PFSK-1 (cell line): ENCODE measurements around the gene YES1.

ENCODE experiments used
- FOXP2 ChIP-seq: optimal IDR thresholded peaks from 2 replicates; pipeline ENCODE3; 2011; ENCODE audit warnings: borderline replicate concordance, control low read depth, inconsistent platforms; ENCODE audit not compliant: insufficient read depth; ENCODE audit errors: extremely low read length, extremely low read depth
- POLR2AphosphoS5 ChIP-seq: IDR thresholded peaks from 2 replicates; pipeline ENCODE4 v1.6.1; 2012; ENCODE audit warnings: low read depth, mild to moderate bottlenecking, control low read depth, low read length, moderate library complexity
- SIN3A ChIP-seq: IDR thresholded peaks from 2 replicates; pipeline ENCODE4 v1.6.1; 2012; ENCODE audit warnings: mild to moderate bottlenecking, low read length, moderate library complexity, borderline replicate concordance; ENCODE audit not compliant: insufficient read depth
- TAF1 ChIP-seq: IDR thresholded peaks from 2 replicates; pipeline ENCODE4 v1.6.1; 2012; ENCODE audit warnings: low read length, control low read depth, borderline replicate concordance; ENCODE audit not compliant: insufficient read depth
- TF ChIP-seq, protein P1 (sequence below), 2 experiments: IDR thresholded peaks; 2 replicates each; pipeline versions ENCODE4 v1.6.1 to v1.8.0; 2011 to 2012; ENCODE audit warnings: low read depth in 2 of 2, low read length in 2 of 2, control low read depth in 1 of 2, inconsistent platforms in 1 of 2, mild to moderate bottlenecking in 1 of 2, moderate library complexity in 1 of 2; ENCODE audit not compliant: insufficient read depth in 1 of 2

YES1 gene

GRCh38 chr18:840023-840408 is 28.0 kb upstream of the YES1 start:
- TF ChIP-seq, protein P1, sequence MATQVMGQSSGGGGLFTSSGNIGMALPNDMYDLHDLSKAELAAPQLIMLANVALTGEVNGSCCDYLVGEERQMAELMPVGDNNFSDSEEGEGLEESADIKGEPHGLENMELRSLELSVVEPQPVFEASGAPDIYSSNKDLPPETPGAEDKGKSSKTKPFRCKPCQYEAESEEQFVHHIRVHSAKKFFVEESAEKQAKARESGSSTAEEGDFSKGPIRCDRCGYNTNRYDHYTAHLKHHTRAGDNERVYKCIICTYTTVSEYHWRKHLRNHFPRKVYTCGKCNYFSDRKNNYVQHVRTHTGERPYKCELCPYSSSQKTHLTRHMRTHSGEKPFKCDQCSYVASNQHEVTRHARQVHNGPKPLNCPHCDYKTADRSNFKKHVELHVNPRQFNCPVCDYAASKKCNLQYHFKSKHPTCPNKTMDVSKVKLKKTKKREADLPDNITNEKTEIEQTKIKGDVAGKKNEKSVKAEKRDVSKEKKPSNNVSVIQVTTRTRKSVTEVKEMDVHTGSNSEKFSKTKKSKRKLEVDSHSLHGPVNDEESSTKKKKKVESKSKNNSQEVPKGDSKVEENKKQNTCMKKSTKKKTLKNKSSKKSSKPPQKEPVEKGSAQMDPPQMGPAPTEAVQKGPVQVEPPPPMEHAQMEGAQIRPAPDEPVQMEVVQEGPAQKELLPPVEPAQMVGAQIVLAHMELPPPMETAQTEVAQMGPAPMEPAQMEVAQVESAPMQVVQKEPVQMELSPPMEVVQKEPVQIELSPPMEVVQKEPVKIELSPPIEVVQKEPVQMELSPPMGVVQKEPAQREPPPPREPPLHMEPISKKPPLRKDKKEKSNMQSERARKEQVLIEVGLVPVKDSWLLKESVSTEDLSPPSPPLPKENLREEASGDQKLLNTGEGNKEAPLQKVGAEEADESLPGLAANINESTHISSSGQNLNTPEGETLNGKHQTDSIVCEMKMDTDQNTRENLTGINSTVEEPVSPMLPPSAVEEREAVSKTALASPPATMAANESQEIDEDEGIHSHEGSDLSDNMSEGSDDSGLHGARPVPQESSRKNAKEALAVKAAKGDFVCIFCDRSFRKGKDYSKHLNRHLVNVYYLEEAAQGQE (IDR thresholded peaks at IDR 0.05; ENCODE audit: insufficient read depth in 1 of 2, low read depth in 2 of 2, low read length in 2 of 2): no peak
- no peak for TF ChIP-seq FOXP2
- TF ChIP-seq TAF1: no peak
- TF ChIP-seq POLR2AphosphoS5: no peak
- TF ChIP-seq SIN3A: no peak

DNA sequence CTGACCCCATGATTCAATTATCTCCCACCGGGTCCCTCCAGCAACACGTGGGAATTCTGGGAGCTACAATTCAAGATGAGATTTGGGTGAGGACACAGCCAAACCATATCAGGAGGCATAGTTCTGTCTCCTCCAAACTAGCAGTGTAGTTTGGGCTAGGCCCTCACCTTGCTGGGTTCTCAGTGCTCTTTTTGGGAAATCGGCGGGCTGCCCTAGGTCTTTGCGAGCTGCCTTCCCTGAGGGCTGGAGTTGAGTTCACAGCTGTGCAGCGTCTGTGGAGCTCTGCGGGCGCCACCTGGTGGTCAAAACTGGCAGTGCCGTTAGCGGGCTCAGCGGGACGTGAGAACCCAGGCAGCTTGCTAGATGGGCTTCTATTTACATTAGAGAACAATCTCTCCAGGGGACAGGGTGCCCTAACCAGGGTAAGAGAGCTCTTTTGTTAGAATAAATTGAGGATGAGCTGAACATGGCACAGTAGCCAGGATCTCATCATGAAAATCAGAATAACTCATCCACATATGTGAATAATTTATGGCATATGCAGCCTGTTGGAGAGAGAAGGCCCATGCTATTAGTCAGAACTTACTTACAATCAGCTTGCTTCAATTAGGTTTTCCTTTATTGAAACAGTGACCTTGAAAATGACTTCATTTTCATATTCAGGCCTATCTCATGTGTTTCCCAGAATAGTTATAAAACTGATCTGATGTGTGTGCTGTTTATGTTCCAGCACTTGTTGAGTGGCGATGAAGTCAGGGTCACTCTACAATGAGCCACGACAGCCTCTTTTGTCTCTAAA is 27.4 kb upstream of the YES1 start:
- no peak for TF ChIP-seq SIN3A
- TF ChIP-seq, protein P1 (IDR thresholded peaks at IDR 0.05; ENCODE audit: insufficient read depth in 1 of 2, low read depth in 2 of 2, low read length in 2 of 2): no peak
- no peak for TF ChIP-seq TAF1
- TF ChIP-seq POLR2AphosphoS5: no peak
- TF ChIP-seq FOXP2: peak; percentile 54

DNA sequence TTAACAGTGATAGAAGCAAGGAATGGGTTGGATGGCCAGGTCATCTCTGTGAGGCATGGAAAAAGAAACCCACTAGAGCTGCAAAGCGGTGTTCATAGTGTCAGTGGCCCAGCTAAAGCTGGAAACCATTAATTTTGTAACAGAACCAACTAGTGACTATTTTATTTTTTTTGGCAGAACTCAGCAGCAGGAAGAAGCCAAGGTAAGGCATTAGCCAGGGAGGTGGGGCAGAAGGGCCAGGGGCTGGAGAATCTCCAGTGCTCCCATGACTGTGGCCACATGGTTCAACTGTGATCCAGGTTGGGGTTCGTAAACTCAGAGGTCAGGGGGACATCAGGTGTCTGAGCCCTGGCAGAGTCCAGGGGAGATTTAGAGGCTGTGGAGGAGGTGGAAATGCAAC is 25.9 kb upstream of the YES1 start:
- TF ChIP-seq TAF1 (no peak), SIN3A (no peak), POLR2AphosphoS5 (no peak), FOXP2 (no peak)
- TF ChIP-seq, protein P1 (IDR thresholded peaks at IDR 0.05; ENCODE audit: insufficient read depth in 1 of 2, low read depth in 2 of 2, low read length in 2 of 2): no peak

DNA sequence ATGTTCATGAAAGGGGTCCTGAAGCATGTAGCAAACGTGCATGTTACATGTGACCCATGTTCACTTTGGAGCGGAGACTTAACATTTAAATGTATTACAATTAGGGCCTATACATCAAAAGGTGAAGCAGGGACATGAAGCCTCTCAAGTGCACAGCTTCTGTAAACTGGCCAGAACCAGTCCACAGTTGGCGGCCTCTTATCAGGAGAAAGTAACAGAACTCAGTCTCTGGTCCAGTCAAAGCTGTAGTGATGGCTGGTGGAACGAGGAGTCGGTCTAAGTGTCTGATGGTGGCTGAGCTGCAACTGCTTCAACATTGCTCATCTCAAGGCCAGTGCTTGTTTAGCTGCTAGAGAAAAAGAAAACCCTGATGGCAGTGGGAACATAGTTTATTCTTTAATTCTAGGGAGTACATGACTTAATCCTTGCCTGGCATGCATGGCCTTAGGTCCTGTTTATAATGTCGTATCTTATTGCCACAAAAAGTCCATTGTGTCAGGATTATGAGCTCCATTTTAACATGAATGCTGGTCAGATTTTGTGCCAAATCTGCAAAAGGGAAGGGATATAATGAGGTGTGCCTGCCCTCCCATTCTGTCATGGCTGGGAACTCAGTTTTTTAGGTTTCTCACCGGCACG is 22.2 kb upstream of the YES1 start:
- no peak for TF ChIP-seq FOXP2

DNA sequence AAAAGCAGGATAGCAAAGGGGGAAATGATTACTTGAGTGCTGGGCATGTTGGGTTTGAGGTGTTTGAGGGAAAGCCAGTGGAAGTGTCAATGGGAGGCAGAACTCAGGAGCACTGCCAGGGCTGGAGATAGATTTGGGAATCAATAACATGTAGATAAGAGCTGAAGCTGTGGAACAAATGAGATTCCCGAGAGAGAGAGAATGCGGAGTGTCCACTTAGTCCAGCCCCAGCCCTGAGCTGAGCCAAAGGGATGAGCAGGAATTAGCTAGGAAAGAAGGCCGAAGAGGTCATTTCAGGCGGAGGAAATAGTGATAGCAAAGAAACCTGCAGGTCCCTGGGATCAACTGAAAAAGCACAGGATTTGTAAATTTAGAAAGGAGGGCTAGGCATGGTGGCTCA is 21.2 kb upstream of the YES1 start:
- no peak for TF ChIP-seq FOXP2
- TF ChIP-seq TAF1: no peak
- TF ChIP-seq, protein P1 (IDR thresholded peaks at IDR 0.05; ENCODE audit: insufficient read depth in 1 of 2, low read depth in 2 of 2, low read length in 2 of 2): no peak
- no peak for TF ChIP-seq POLR2AphosphoS5
- TF ChIP-seq SIN3A: no peak
